ENCODE data around the gene RADIL.

The RADIL gene

DNA sequence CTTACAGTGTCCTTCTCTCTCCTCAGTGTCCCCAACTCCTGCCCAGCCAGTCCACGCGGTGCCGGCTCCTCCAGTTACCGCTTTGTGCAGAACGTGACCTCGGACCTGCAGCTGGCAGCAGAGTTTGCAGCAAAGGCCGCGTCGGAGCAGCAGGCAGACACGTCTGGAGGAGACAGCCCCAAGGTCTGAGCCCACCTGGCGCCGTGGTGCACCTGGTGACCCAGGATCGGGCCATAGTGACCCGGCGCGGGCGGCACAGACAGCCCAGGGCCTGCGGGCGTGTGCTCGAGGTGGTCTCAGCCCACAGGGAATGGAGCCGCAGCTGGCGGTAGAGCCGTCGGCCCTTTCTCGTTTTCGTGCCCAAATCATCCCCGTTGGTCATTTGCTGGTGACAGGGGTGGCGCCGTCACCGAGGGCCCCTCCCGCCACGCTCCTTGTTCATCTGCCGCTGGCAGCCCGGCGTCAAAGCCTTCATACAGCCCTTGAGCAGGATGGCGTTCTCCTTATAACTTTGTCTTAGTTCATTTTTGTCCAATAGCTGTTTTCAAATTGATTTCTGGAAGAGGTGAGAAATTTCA lies 129.0 kb downstream of the RADIL start:
- no peak for DNase-seq (ENCODE audit: low read depth)

DNA sequence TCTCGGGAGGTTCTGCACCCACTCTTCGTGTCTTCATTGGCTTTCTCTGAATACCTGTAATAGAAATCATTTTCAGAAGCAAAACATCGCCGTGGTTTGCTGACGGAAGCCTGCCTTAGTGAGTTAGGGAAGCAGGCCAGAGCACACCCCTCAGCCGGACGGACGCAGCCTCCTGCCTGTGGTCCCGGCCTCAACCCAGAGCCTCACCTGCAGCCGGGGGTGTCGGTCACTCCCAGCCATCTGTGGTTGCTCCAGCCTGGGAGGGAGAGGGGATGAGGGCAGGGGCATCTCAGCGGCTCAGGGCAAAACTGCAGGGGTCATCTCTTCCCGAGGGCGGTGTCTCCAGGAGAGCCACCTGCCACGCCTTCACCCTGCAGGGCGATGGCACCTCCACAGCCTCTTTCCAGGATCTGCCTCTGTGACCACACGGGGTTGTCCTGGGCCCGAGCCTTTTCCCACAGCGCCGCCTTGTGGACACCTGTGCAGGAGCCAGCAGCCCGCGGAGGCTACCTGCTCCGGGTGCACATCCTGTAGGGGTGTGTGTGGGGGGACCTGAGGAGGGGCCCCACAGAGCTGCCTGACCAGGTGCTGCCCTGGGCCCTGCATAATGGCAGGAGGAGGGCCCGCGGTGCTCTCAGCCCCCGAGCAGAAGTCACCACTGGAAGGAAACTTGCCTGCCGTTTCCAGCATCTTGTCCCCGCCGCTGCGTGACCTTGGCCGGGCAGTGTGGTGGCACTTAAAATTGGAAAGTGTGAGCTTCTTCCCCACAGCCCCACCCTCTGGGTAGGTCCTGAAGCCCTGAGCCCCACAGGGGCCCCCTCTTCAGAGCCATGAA lies 129.7 kb downstream of the RADIL start:
- no peak for DNase-seq (ENCODE audit: low read depth)

DNA sequence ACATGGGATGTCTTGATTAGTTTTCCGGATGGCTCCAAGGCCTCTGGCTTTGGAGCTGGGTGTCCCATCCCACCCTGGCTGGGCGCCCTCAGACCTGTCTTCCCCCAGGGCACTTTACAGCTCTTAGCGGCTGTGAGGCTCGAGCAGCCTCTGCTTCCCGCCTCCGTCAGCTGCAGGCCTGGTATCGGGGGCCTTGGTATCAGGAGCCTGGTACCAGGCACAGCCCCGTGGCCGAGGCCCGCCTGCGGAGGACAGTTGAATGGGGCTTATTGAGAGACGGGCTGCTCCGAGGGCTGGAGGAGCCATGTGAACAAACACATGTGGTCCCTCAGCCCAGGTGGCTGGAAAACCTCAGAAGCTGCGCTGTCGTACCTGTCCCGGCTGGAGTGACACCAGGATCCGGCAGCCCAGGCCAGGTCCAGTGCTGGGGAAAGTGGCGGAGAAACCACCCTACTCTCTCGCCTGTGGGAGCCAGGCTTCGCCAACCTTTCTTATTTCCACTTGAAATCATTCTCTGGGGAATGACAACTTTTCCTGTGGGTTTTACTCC lies 132.0 kb downstream of the RADIL start:
- no peak for DNase-seq (ENCODE audit: low read depth)

DNA sequence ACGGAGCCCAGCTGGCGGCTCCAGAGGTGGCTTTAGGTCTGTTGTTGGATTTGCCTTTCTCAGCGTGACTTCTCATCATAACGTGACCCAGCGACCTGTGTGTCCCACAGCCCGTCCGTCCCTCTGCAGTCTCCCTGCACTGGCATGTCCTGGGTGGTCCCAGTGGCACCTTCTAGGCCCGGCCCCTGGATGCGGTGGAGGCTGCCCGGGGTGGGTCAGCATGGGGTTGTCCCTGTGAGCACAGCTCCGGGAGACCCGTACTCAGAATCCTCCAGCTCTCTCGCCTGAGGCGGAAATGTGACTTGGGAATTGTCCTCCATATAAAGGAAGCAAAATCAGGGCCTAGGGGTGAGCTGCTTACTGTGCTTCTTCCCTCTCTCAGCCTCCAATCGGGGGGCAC lies 133.7 kb downstream of the RADIL start:
- no peak for DNase-seq (ENCODE audit: low read depth)

DNA sequence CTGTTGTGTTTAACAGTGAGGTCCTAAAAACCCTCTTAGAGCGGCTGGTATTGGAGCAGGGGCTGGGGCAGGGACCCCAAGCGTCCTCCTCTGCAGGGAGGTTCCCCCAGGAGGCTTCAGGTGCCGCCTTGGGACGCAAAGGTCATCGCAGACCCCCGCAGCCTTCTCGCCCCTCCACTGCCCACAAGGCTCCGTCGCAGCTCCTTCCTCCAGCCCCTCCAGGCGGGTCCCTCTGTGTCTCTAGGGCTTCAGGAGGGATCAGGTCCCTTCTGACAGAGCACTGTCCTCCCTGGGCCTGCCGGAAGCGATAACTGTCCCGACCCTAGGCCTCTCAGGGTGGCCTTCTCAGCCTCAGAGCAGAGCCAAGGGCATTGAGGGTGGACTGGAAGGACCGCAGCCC lies 134.2 kb downstream of the RADIL start:
- no peak for DNase-seq (ENCODE audit: low read depth)

Data from CMK (cell line).